ENCODE results near the gene TMIE.
A peak's percentile ranks its signal among the peaks of the same experiment; 100 is the strongest.
"Not testable (repeated sequence)": the region's sequence is repeated elsewhere in the genome, so short reads cannot be mapped to it uniquely, and the experiment has no call there.

The TMIE gene

GRCh38 chr3:46725621-46726314 lies 24.6 kb downstream of the TMIE start:
- DNase-seq (ENCODE audit: low read depth) = no peak

DNA sequence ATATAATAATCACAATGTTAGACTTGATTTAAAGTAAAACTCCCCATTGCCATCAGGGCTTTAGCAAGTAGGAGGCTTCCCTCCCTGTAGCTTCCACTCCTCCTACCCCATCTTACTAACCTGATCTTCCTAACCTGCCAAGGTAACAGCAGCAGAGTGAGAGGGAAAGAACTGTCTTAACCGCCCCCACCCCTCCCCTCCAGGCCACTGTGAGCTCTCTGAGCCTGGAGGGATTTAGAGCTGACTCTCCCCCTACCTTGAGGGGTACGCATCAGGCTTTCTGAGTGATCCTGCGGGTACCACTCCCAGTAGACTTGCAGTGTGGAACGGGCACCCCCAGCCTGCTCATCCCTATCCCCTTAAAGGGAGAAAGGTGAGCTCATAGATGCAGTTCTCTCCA lies 27.8 kb downstream of the TMIE start:
- no peak for DNase-seq (ENCODE audit: low read depth)

- no peak for DNase-seq (ENCODE audit: low read depth)
Observed at GRCh38 chr3:46730819-46731218, 29.6 kb downstream of the TMIE start.

DNA sequence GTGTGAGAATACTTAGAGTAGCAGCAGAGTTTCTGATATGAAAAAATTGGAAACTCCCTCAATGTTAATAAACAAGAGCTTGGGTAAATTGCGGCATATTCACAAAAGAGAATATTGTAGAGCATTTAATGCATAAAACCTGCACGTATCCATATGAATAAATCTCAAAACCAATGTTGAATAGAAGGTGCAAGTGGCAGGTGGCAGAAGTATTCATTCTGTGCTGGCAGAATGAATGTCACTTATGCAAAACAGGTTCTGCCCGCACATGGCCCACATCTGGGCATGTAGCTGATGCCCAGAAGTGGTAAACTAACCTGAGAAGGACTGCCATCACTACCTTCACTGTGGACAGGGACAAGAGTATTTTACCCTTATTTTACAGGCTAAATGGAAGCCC lies 30.6 kb downstream of the TMIE start:
- no peak for DNase-seq (ENCODE audit: low read depth)

DNA sequence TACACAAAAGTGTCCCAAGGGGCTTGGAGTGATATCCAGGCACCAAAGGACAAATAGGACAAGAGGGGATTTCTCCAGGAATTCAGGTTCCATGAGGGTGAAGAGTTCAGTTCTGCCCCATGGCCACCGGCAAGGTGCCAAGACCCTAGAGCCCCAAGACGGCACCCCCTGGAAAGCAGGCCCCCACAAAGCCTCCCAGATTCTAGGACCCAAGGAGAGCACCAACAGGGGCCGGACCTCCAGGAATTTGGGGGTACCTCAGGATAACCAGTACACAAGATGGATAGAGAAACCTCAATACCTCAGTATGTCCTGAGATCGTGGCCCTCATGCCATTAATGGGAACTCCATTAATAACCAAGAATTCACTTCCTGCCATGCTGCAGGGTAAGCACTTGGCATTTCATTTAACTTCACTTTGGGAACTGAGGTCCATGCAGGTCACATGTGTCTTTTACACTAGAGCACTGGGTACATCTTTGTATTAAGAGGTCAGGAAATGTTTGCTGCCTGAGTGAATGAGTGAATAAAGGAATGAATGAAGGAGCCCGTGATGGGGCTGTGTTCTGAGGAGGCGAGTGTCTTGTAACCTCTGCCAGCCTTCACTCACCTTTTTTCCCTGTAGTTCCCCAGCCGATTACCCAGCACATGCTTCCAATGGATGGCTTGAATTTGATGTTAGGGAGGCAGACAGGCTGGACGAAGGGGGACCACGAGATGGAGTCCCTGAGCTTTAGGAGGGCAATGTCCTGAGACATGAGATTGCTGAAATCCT lies 32.0 kb downstream of the TMIE start:
- peak; percentile 4 for DNase-seq (ENCODE audit: low read depth)

GRCh38 chr3:46734773-46735172 lies 33.6 kb downstream of the TMIE start:
- no peak for DNase-seq (ENCODE audit: low read depth)

GRCh38 chr3:46736006-46736872 lies 35.0 kb downstream of the TMIE start:
- DNase-seq (ENCODE audit: low read depth) = no peak

DNA sequence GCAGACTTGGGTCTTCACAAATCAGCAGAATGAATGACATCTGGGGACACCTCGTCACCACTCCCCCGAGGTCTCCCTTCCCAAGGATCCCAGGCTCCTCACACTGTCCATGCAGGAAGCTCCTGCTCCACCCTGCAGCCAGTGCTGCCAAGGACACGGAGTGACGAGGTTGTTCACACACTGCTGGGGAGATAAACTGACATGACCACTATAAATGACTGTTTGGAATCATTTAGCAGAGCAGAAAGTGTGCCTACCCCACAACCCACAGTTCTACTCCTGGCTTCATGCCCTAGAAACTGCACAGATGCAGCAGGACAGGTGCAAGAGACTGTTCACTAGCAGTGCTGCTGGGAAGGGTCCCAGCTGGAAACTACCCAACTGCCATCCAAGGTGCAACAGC lies 36.1 kb downstream of the TMIE start:
- no peak for DNase-seq (ENCODE audit: low read depth)

DNA sequence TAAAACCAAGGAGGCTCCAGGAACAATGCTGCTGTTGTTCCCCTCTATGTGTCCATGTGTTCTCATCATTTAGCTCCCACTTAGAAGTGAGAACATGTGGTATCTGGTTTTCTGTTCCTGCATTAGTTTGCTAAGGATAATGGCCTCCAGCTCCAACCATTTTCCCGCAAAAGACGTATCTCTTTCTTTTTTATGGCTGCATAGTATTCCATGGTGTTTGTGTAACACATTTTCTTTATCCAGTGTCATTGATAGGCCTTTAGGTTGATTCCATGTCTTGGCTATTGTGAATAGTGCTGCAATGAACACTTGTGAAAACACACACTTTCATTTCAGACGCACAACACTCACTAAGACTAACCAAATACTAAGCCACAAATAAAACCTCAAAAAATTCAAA lies 38.4 kb downstream of the TMIE start:
- not testable (repeated sequence) for DNase-seq (ENCODE audit: low read depth)

GRCh38 chr3:46742992-46743585 lies 41.9 kb downstream of the TMIE start:
- no peak for DNase-seq (ENCODE audit: low read depth)

- no peak for DNase-seq (ENCODE audit: low read depth)
Observed at GRCh38 chr3:46746711-46747110, 45.5 kb downstream of the TMIE start.

GRCh38 chr3:46748170-46748569 lies 47.0 kb downstream of the TMIE start:
- DNase-seq (ENCODE audit: low read depth) = no peak

GRCh38 chr3:46749129-46749528 lies 47.9 kb downstream of the TMIE start:
- no peak for DNase-seq (ENCODE audit: low read depth)

DNA sequence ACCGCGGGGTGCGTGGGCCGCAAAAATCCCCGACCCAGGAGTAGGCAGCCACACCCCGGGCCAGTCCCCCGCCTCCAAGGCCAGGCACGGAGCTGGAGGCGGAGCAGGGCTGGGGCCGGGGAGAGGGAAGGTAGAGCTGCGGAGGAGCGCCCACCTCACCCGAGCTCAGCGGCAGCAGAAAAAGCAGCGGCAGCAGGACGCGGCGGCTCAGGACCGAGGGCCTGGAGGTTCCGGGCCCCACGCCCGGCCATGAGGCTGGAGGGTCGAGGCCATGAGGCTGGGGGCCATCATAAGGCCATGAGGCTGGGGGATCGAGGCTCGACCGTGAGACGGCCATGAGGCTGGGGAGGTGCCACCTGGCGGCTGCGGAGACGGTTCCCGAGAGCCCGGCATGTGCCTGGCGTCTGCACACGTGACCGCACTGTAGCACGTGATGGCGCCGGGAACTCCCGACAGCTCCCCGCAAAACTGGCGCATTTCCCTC lies 49.4 kb downstream of the TMIE start:
- no peak for DNase-seq (ENCODE audit: low read depth)

DNA sequence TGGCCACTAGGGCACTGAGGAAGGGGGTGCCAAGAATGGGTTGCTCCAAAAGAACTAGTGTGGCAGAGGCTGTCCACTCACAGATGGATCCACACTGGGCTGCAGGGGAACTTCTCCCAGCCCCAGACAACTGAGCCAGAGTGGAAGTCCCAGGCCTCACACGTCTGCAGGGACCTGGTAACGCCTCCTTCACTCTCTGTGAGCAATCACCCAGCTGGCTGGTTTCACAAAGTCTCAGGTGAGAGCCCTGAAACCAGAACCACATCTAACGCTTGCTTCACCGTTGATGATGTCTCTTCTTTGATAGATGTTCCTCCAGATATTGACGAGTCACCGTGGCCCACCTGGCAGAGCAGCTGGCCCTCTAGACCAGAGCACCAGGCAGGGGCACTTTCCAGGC lies 51.9 kb downstream of the TMIE start:
- DNase-seq (ENCODE audit: low read depth) = not testable (repeated sequence)

DNA sequence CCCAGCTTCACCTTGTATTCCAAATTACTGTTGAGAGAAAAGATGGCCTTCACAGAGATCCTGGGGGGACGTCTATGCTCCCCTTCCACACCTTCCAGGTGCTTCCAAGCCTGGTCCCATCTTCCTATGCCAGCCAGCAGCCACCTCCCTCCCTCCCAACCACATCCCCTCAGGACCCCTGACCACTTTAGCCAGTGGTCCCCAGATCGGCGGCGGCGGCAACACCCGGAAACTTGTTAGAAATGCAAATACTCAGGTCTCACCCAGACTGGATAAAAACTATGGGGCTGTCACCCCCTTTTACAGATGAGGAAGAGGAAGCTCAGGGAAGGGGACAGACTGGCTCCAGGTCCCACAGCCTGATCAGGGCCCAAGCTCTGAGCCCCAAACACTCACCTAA lies 54.5 kb downstream of the TMIE start:
- no peak for DNase-seq (ENCODE audit: low read depth)

DNA sequence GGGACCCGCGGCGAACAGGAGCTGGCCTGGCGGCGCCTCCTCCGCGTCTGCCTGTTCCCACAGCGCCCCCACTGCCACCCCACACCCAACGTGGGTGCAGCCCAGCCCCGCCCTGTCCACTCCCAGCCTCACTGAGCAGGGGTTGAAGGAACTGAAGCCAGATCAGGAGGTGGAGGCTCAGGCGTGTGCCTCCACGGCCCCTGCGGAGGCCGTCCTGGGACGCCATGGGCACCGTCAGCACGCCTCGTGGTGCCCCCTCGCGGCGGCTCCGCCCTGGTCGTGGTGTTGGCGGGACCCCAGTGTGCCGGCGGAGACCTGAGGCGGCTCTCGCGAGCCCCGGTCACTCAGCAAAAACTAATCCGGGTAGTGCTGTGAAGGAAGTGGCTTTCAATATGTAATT lies 55.5 kb downstream of the TMIE start:
- DNase-seq (ENCODE audit: low read depth) = no peak

DNA sequence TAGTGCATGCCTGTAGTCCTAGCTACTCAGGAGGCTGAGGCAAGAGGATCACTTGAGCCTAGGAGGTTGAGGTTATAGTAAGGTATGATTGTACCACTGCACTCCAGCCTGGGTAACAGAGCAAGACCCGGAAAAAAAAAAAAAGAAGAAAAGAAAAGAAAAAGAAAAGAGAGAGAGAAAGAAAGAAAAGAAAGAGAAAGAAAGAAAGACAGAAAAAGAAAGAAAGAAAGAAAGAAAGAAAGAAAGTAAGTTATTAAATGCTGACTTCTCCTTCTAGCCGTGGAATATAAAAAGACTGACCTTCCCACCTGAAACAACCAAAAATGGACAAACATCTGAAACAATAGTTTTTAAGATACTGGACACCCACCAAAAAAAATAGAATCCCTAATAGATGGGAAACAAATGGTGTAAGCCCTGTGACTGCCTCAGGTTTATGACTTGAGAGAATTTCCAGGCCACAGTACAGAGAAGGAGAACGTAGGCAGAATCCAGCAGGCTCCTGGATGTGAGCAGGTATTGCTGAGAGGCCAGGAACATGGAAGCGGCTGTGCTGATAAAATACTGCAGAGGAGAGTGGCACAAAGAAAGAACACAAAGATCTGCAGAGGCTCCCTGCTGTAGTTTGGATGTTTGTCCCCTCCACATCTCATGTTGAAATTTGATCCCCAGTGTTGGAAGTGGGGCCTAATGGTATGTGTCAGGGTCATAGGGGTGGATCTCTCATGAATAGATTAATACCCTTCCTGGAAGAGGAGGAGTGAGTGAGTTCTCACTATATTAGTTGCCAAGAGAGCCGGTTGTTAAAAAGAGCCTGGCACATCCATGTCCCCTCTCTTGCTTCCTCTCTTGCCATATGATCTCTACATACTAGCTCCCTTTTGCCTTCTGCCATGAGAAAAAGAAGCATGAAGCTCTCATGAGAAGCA lies 58.3 kb downstream of the TMIE start:
- DNase-seq (ENCODE audit: low read depth) = no peak
